Activated T-cell treated with anti-CD3 and anti-CD28 coated beads, Interleukin-2, amount 50 U/mL, for 72 hours (primary cell): Measurements from ENCODE around the gene INO80E. TPM values are rescaled to one million over a fixed set of nuclear protein-coding genes. Genes with fewer than 3 reads are reported as not detected.

Experiments
- ATAC-seq, 2 donors: fragments of 150-1000 bp; cut with Tn5 transposase; replicated peaks in 1 of 2; 2 replicates each; pipeline ENCODE4 v1.10.0; 2021; ENCODE audit warnings: moderate library complexity in 2 of 2, mild to moderate bottlenecking in 1 of 2
- DNase-seq, 2 donors: peaks; one replicate each; pipeline ENCODE4 v3.0.0; 2021 to 2022; ENCODE audit warnings: mixed read lengths in 1 of 2
- H3K27ac Mint-ChIP-seq: one replicate; pipeline ENCODE4 v1.8.0; 2022; ENCODE audit warnings: mild to moderate bottlenecking, moderate library complexity, mixed read lengths
- H3K27me3 Mint-ChIP-seq: one replicate; pipeline ENCODE4 v1.8.0; 2022; ENCODE audit warnings: low read depth, mixed read lengths
- H3K36me3 Mint-ChIP-seq, 2 donors: one replicate each; pipeline ENCODE4 v1.8.0; 2022; ENCODE audit warnings: mixed read lengths in 2 of 2, mild to moderate bottlenecking in 1 of 2; ENCODE audit not compliant: insufficient read depth in 2 of 2
- H3K4me1 Mint-ChIP-seq: one replicate; pipeline ENCODE4 v1.8.0; 2022; ENCODE audit warnings: low read depth, mixed read lengths
- H3K4me3 Mint-ChIP-seq, 2 donors: one replicate each; pipeline ENCODE4 v1.8.0; 2022; ENCODE audit warnings: mild to moderate bottlenecking in 2 of 2, mixed read lengths in 2 of 2, moderate library complexity in 2 of 2
- H3K9me3 Mint-ChIP-seq, 2 donors: one replicate each; pipeline ENCODE4 v1.8.0; 2022; ENCODE audit warnings: mixed read lengths in 2 of 2
- total RNA-seq, 2 donors: library from RNA; stranded (reverse); gene quantifications; one replicate each; pipeline ENCODE4 v1.2.3, GENCODE V29; 2022

The INO80E gene
- total RNA-seq, 2 donors from 2014 or later: 98.5 to 116 TPM

DNA sequence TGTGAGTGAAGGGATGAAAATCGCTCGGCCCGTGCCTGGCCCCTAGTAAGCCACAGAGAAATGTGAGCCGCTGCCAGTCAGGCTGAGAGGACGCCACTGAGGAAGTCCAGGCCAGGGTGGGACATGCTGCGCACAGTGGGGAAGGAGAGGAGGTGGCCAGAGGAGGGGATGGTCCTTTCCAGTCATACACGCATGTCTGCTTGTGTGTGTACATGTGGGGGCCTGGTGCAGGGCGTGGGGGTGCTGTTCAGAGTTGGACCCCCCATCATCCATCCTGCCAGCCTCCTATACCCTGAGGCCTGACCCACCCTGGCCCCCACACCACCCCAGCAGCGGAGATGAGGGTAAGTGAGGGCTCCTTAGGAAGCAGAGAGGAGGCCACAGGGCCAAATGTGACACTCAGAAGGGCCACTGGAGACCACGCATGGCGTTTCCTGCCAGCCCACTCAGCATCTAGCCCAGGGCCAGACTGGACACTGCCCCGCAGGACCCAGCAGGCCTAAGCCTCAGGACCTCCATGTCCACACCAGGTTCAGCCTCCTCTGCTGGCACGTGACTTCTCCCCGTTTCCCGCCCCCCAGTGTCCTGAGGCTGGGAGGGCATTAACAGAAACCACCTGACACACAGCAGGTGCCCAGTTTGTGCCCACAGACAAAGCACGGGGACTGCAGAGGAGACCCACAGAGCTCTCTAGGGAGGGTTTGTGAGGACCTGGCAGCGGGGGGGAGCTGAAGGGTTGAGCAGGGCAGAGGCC, 7.8 kb downstream of the INO80E start:
- H3K4me1 Mint-ChIP-seq: peaks cover 14% of the 10 kb centered on the region
- H3K4me3 Mint-ChIP-seq: no peak overlapping the region
- H3K36me3 Mint-ChIP-seq: peaks cover 0 to 1% of the 10 kb centered on the region in 2 donors
- no peak overlapping the region for H3K27ac Mint-ChIP-seq
- DNase-seq (no peak), ATAC-seq (no peak)
- H3K27me3 Mint-ChIP-seq: no peaks in the 10 kb centered on the region
- H3K9me3 Mint-ChIP-seq: no peaks in the 10 kb centered on the region

DNA sequence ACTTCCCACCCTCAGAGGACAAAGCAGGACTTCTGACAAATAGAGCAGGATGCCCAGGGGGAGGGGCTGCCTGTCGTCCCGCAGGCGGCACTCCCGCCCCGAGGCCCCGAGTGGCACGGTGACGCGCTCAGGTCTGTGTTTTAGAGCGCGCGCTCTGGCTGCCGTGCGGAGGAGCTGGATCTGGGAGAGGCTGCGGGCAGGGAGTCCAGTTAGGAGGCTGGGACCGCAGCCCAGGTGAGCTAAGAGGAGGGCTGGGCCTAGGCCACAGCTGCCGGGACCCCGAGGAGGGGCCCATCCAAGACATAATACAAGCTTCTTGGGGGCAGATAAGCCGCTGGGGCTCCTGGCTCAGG, 8.4 kb downstream of the INO80E start:
- H3K27me3 Mint-ChIP-seq: no peaks in the 10 kb centered on the region
- no peak overlapping the region for H3K4me3 Mint-ChIP-seq
- H3K9me3 Mint-ChIP-seq: no peaks in the 10 kb centered on the region
- H3K4me1 Mint-ChIP-seq: peaks cover 13% of the 10 kb centered on the region
- ATAC-seq: no peak
- DNase-seq: no peak
- H3K27ac Mint-ChIP-seq: no peak overlapping the region
- H3K36me3 Mint-ChIP-seq: peaks cover 0 to 1% of the 10 kb centered on the region in 2 donors

DNA sequence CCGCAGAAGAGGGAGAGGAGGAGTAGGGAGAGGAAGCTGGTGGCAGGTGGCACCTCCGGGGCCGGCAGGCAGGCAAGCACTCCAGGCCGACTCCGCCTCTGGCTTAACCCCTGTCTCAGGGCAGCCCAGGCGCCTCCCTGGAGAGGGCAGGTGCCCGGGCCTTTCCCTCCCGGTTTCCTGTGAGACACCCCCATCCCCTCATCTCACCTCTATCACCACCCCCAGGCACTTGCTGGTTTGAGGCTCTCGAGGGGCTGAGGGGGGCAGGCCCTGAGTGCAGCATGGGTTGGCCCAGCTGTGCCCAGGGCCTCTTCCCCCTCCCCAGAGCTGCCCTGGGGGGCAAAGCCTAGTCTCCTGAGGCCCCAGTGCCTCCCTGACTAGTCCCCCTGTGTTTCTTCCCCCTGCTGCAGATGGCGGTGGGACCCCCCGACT, 8.8 kb downstream of the INO80E start:
- peak in 1 of 2 donors; percentile 4 for ATAC-seq
- H3K4me3 Mint-ChIP-seq: no peak overlapping the region

DNA sequence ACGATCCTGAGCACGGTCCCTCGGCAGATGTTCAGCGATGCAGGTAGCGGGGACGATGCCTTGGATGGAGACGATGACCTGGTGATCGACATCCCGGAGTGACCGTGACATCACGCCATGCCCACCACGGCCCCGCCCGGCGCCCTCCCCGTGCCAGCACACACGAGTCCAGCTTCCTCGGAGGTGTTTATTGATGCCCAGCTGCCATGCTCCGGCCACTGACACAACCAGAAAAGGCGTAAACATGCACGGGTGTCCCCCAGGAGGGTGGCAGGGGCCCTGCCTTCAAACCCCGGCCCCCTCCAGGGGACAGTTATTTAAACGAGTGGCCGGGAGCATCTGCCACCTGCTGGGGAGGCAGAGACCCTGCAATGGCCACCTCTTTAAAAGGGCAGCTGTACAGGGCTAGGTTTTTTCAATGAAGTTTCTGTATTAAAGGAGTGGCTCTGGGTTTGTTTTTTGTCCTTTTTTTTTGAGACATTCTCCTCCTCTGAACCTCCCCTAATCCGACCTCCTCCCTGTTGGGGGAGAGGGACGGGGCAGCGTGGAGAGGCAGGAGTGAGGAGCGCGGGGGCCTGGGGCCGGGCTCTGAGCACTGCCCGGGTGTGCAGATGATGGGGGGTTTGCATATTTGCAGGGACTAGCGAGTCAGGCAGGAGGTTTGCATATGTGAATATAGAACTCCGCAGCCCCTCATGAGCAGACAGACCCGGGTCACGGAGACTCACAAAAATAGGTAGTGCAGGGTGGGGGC, 9.5 kb downstream of the INO80E start:
- DNase-seq (peak; percentile 41 to 52), ATAC-seq (peak; percentile 48 to 57)
- H3K4me1 Mint-ChIP-seq: peaks cover 11% of the 10 kb centered on the region

More for the DNA sequence above, 8.8 kb downstream of the INO80E start:
- no peak overlapping the region for H3K27ac Mint-ChIP-seq
- no peaks in the 10 kb centered on the region for H3K27me3 Mint-ChIP-seq
- DNase-seq: no peak
- no peaks in the 10 kb centered on the region for H3K36me3 Mint-ChIP-seq
- H3K9me3 Mint-ChIP-seq: no peaks in the 10 kb centered on the region
- peaks cover 9% of the 10 kb centered on the region for H3K4me1 Mint-ChIP-seq

DNA sequence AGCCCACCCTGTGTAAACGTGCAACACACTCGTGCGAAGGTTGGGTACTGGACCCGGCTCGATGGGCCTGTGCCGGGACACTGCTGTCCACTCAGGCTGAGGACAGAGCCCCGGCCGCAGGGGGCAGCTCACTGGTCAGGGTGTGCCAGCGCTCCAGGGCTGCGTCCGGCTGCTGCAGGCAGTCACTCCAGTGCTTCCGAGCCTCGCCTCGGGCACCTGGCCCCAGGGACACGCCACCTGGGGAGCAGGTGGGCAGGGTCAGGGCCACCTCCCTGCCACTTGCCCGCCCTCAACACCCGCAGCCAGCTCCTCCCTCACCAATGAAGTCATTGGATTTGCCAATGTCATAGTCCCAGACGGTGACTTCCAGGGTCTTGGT, 10.0 kb downstream of the INO80E start:
- DNase-seq (no peak), ATAC-seq (no peak)
- no peaks in the 10 kb centered on the region for H3K36me3 Mint-ChIP-seq
- no peak overlapping the region for H3K27ac Mint-ChIP-seq
- H3K27me3 Mint-ChIP-seq: no peaks in the 10 kb centered on the region
- no peak overlapping the region for H3K4me3 Mint-ChIP-seq
- H3K4me1 Mint-ChIP-seq: peaks cover 12% of the 10 kb centered on the region
- no peaks in the 10 kb centered on the region for H3K9me3 Mint-ChIP-seq

More for the DNA sequence above, 9.5 kb downstream of the INO80E start:
- Mint-ChIP-seq H3K4me3 (no peak overlapping the region), H3K27ac (no peak overlapping the region), H3K9me3 (no peaks in the 10 kb centered on the region), H3K27me3 (no peaks in the 10 kb centered on the region), H3K36me3 (no peaks in the 10 kb centered on the region)

DNA sequence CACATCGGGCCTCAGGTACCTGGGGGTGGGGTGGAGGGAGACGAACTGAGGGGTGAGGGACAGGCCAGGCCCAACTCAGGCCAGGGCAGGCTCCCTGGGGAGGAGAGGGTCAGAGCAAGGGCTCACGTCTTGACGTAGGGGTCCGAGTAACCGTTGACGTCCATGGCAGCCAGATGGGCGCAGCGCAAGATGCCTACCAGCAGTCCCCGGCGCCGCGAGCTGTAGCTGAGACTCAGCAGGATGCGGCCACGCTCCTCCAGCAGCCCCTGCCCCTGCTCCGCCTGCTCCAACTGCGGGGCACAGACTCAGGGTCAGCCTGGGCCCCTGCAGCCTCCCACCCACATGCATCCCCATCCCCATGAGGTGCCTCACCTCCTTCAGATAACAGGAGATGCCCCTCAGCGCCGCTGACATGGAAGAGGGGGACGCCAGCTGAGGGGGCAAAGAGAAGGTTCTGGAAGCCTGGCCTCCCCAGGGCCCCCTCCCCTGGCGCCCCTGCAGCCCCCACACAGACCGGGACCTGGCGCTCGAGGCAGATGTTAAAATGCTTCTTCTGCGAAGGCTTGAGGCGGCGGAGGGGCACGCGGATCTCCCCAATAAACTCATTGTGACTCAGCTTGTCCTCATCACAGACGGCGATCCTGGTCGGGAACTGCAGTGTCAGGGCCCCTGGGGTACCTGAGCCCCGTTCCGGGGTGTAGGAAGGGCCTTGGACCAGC, 10.8 kb downstream of the INO80E start:
- ATAC-seq: no peak
- no peak overlapping the region for H3K27ac Mint-ChIP-seq
- peaks cover 2% of the 10 kb centered on the region for H3K27me3 Mint-ChIP-seq
- no peaks in the 10 kb centered on the region for H3K9me3 Mint-ChIP-seq
- no peak overlapping the region for H3K4me3 Mint-ChIP-seq
- no peak for DNase-seq
- H3K36me3 Mint-ChIP-seq: no peaks in the 10 kb centered on the region
- H3K4me1 Mint-ChIP-seq: peaks cover 16% of the 10 kb centered on the region

DNA sequence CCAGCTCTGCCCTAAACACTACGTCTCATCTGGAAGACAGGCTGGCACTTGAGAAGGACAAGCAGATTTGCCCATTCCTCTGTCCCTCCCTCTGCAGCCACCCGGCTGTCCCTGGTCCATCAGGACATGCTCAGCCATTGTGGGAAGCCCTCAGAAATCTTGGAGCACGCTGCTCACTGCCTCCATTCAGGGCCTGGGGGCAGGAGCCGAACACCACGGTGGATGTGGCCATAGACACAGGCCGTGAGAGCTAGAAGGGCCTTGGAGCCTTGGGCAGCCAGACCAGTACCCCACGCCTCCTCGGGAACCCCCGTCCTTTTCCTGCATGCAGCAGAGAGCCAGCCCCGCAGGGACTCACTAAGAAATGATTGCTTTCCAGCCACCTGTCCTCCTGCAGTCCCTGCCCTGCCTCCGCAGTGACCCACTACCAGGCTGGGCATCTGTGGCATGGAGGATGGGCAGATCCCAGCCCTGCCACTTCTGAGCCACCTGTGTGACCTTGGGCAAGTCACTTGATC, 11.4 kb downstream of the INO80E start:
- H3K4me1 Mint-ChIP-seq: peaks cover 14% of the 10 kb centered on the region
- H3K9me3 Mint-ChIP-seq: no peaks in the 10 kb centered on the region
- DNase-seq (no peak), ATAC-seq (no peak)
- H3K27me3 Mint-ChIP-seq: peaks cover 7% of the 10 kb centered on the region
- no peak overlapping the region for H3K4me3 Mint-ChIP-seq
- no peak overlapping the region for H3K27ac Mint-ChIP-seq
- H3K36me3 Mint-ChIP-seq: peaks cover 2% of the 10 kb centered on the region in 2 donors

DNA sequence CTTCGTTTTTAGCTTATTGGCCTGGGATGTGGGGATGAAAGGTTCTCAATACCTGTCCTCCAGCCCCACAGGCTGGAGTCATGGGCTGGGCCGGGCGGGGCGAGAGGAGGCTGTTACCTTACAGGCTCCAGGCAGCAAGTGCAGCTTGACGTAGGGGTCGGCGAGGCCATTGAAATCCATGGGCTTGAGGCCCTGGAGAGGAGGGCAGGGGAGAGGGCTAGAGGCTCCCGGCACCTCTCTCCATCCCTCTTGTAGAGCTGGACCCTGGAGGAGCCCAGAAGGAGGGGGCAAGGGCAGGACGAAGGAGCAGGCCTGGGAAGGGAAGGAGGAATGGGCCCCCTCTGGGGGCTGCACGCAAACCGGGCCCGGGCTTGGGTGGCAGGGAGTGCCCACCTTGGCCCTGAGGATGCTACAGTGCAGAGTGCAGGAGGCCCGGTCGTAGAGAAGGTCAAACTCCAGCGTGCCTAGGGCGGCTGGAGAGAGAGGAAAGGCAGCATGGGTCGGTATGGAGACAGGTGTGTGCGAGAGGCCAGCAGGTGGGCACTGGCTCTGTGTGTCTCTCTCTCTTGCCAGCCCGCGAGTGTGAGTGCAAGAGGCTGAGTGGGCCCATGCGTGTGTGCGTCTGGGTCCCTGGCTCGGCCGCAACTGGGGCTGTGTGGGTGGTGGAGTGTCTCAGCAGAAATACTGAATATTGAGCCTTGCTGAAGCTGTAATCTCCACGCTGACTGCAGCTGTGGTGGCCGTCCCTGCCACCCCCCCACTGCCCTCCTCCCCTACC, 13.2 kb downstream of the INO80E start:
- peaks cover 7% of the 10 kb centered on the region for H3K27me3 Mint-ChIP-seq
- ATAC-seq (no peak), DNase-seq (no peak)
- H3K27ac Mint-ChIP-seq: no peak overlapping the region
- peak overlapping the region in 1 of 2 donors; percentile 29 for H3K4me3 Mint-ChIP-seq
- no peaks in the 10 kb centered on the region for H3K9me3 Mint-ChIP-seq
- H3K36me3 Mint-ChIP-seq: peaks cover 2% of the 10 kb centered on the region in 2 donors
- H3K4me1 Mint-ChIP-seq: peaks cover 12% of the 10 kb centered on the region

DNA sequence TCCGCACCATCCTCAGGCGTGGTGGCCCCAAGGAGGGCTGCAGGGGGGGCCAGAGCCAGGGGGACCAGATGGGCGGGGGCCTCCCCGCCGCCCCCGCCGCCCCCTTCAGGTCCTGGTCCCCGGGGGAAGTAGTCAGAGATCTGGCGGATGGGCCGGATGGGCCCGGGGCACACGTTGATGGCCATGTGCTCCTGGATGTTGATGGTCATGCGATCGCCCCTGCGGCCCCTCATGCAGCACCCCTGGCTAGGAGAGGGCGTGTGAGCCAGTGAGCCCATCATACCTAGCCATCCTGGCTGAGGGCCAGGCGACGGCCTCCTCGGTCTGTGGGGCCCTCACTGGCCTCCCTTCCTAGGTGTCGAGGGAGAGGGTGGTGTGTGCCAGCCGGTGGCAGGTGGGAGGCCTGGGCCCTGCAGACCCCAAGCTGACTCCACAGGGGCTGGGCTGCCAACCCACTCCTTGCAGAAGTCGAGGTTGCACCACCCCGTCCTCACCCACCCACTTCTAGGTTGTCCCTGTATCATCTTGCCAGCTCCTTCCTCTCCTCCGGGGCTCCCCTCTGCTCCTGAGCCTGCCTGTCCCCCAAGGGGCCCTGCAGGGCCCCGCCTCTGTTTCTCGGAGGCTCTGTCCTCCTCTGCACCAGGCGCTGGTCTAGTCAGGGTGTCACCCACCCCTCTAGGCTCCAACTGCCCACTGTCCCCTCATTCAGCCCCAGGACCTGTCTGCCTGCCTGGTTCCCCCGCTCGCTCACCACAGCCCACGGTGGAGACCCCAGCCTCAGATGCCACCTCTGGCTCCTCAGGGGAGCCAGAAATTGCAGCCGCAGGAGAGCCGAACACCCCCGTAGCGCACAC, 14.2 kb downstream of the INO80E start:
- DNase-seq (no peak), ATAC-seq (peak; percentile 12 to 21)
- no peak overlapping the region for H3K27ac Mint-ChIP-seq
- H3K9me3 Mint-ChIP-seq: no peaks in the 10 kb centered on the region
- H3K4me3 Mint-ChIP-seq: peak overlapping the region; percentile 73 to 76
- peaks cover 2% of the 10 kb centered on the region in 2 donors for H3K36me3 Mint-ChIP-seq
- H3K27me3 Mint-ChIP-seq: peaks cover 7% of the 10 kb centered on the region
- H3K4me1 Mint-ChIP-seq: peaks cover 12% of the 10 kb centered on the region

DNA sequence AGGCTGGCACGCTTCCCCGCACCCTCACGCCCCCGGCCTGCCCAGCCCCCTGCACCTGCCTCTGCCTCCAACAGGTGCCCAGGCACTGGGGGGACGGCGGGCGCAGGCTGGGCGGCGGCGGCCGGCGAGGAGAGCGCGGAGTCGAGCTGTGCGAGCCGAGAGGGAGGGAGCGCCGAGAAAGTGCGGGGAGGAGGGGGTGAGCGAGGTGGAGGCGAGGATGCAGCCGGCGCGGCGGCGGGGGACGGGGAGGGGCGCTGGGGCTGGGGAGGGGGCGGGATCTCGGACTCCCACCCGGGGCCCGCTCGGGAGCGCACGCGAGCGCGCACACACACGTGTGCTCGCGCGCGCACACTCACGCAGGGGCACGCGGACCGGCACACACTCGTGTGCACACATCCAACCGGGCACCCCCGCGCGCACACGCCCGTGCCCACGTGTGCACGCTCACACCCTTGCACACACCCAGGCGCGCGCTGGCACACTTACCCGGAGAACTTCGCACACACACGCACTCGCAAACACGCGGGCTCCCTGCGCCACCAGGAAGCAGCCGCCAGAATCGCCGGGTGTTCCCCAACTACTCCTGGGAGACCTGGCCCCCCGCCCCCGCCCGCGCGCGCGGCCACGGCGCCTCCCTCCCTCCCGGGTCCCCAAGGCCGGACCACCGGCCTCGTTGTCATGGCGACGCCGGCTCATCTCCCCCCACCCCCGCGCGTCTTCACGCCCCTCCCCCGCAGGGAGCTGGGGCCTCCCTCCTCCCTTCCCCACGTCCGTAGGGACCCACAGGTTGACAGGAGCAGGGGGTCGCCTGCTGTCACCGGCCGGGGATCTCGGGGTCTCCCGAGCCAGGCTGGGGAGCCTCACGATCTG, 15.0 kb downstream of the INO80E start, which contains the start of gene DOC2A:
TSS of gene DOC2A (minus strand) at position 184 of the 870 bp plus-strand sequence. CDS start 805 bp downstream, outside the sequence.
- H3K4me3 Mint-ChIP-seq: peak within 1 kb of the TSS; percentile 80 to 81
- peak; percentile 63 to 68 for ATAC-seq
- no peaks in the 10 kb centered on the region for H3K9me3 Mint-ChIP-seq
- H3K27ac Mint-ChIP-seq: no peak within 1 kb of the TSS
- H3K27me3 Mint-ChIP-seq: peaks cover 7% of the 10 kb centered on the region
- DNase-seq: peak in 1 of 2 donors; percentile 48
- H3K36me3 Mint-ChIP-seq: peaks cover 2% of the 10 kb centered on the region in 2 donors
- peaks cover 12% of the 10 kb centered on the region for H3K4me1 Mint-ChIP-seq
